Peyer's patch (tissue), 4 donors: ENCODE data around the gene AK9. TPM values are rescaled to one million over a fixed set of nuclear protein-coding genes. Genes with fewer than 3 reads are reported as not detected.

Source experiments
- DNase-seq, 3 donors: peaks; one replicate each; pipeline ENCODE4 v3.0.0-alpha.2; 2017 to 2019
- H3K27ac ChIP-seq, 4 donors: fragments of 200-600 bp; sonication (generic); one replicate each; pipeline ENCODE4 v1.5.1; 2016 to 2019
- H3K27me3 ChIP-seq, 2 donors: fragments of 200-600 bp; sonication (generic); one replicate each; pipeline ENCODE4 v1.5.1; 2019
- H3K36me3 ChIP-seq, 3 donors: fragments of 200-600 bp; sonication (generic); one replicate each; pipeline ENCODE4 v1.5.1; 2016 to 2019
- H3K4me1 ChIP-seq, 4 donors: fragments of 200-600 bp; sonication (generic); one replicate each; pipeline ENCODE4 v1.5.1; 2016 to 2019
- H3K4me3 ChIP-seq, 4 donors: fragments of 200-600 bp; sonication (generic); 1 replicate in 3 of 4; 2 replicates in 1 of 4; pipeline ENCODE4 v1.5.1; 2016 to 2019; ENCODE audit warnings: mild to moderate bottlenecking in 1 of 4
- H3K9me3 ChIP-seq, 4 donors: fragments of 200-600 bp; sonication (generic); one replicate each; pipeline ENCODE4 v1.5.1; 2016 to 2019; ENCODE audit warnings: mild to moderate bottlenecking in 1 of 4
- POLR2A ChIP-seq, 2 donors: fragments of 450-650 bp; IDR thresholded peaks; one replicate each; pipeline ENCODE4 v1.5.1; 2017; ENCODE audit warnings: antibody characterized with exemption in 2 of 2, mild to moderate bottlenecking in 2 of 2, moderate library complexity in 2 of 2
- total RNA-seq, 4 donors: library from RNA; depleted of rRNA; stranded (reverse); fragments of >200 nt; gene quantifications; one replicate each; pipeline ENCODE4 v1.1.0, GENCODE V29; 2016
- TF ChIP-seq, protein P1 (sequence below), 6 experiments: fragments of 450-650 bp in 4 of 6; fragments of 200-600 bp in 2 of 6; sonication (generic) in 1 of 6; IDR thresholded peaks; one replicate each; pipeline ENCODE4 v1.5.1; 2017 to 2019; ENCODE audit warnings: antibody characterized with exemption in 6 of 6, mild to moderate bottlenecking in 3 of 6, moderate library complexity in 1 of 6

The AK9 gene
- total RNA-seq, 4 donors from 2014 or later, result 7.9 to 66.0 (median 9.7) TPM

- no peak for DNase-seq
- no peaks in the 10 kb centered on the region for H3K27me3 ChIP-seq
- no peak overlapping the region for H3K4me3 ChIP-seq
- H3K9me3 ChIP-seq, result no peaks in the 10 kb centered on the region
- no peaks in the 10 kb centered on the region for H3K4me1 ChIP-seq
- H3K27ac ChIP-seq, result no peak overlapping the region
- H3K36me3 ChIP-seq, result no peaks in the 10 kb centered on the region
- TF ChIP-seq POLR2A (IDR thresholded peaks at IDR 0.05), result no peak
- TF ChIP-seq, protein P1, sequence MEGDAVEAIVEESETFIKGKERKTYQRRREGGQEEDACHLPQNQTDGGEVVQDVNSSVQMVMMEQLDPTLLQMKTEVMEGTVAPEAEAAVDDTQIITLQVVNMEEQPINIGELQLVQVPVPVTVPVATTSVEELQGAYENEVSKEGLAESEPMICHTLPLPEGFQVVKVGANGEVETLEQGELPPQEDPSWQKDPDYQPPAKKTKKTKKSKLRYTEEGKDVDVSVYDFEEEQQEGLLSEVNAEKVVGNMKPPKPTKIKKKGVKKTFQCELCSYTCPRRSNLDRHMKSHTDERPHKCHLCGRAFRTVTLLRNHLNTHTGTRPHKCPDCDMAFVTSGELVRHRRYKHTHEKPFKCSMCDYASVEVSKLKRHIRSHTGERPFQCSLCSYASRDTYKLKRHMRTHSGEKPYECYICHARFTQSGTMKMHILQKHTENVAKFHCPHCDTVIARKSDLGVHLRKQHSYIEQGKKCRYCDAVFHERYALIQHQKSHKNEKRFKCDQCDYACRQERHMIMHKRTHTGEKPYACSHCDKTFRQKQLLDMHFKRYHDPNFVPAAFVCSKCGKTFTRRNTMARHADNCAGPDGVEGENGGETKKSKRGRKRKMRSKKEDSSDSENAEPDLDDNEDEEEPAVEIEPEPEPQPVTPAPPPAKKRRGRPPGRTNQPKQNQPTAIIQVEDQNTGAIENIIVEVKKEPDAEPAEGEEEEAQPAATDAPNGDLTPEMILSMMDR (IDR thresholded peaks at IDR 0.05), result no peak
Observed at GRCh38 chr6:109503327-109504224, 187.4 kb downstream of the AK9 start.

GRCh38 chr6:109498936-109499335 is 192.1 kb downstream of the AK9 start:
- no peak for TF ChIP-seq POLR2A (IDR thresholded peaks at IDR 0.05)
- TF ChIP-seq, protein P1 (IDR thresholded peaks at IDR 0.05), result no peak
- Histone ChIP-seq H3K4me3 (no peak overlapping the region), H3K9me3 (no peaks in the 10 kb centered on the region), H3K36me3 (no peaks in the 10 kb centered on the region), H3K4me1 (no peaks in the 10 kb centered on the region), H3K27ac (no peak overlapping the region), H3K27me3 (no peaks in the 10 kb centered on the region)
- no peak for DNase-seq

- Histone ChIP-seq H3K36me3 (no peaks in the 10 kb centered on the region), H3K4me1 (no peaks in the 10 kb centered on the region), H3K27ac (no peak overlapping the region), H3K27me3 (no peaks in the 10 kb centered on the region), H3K4me3 (no peak overlapping the region), H3K9me3 (no peaks in the 10 kb centered on the region)
- TF ChIP-seq POLR2A (IDR thresholded peaks at IDR 0.05), result no peak
- TF ChIP-seq, protein P1 (IDR thresholded peaks at IDR 0.05), result no peak
- DNase-seq, result no peak
Observed at GRCh38 chr6:109498052-109498451, 192.9 kb downstream of the AK9 start.

GRCh38 chr6:109496036-109496772 is 194.8 kb downstream of the AK9 start:
- DNase-seq, result no peak
- no peaks in the 10 kb centered on the region for H3K36me3 ChIP-seq
- H3K27ac ChIP-seq, result no peak overlapping the region
- no peaks in the 10 kb centered on the region for H3K9me3 ChIP-seq
- H3K4me3 ChIP-seq, result no peak overlapping the region
- no peak for TF ChIP-seq POLR2A (IDR thresholded peaks at IDR 0.05)
- TF ChIP-seq, protein P1 (IDR thresholded peaks at IDR 0.05), result no peak
- no peaks in the 10 kb centered on the region for H3K4me1 ChIP-seq
- H3K27me3 ChIP-seq, result no peaks in the 10 kb centered on the region

DNA sequence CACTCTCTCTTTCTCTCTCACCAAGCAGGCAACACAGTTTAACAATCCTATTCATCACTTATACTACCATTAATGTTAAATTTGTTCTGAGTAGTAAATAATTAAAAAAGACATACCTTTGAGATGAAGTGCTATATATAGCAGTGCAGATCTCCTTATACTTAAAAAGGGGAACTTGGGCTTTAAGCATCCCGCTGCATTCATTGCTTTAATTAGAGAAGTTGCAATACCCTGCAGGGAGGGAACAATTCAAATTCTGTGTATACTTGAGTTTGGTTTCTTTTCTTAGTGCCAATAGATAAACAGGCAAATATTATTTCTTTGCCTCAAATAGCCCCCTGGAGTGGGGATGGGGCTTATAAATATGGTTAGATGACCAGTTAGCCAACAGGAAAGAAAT is 197.1 kb downstream of the AK9 start:
- no peaks in the 10 kb centered on the region for H3K27me3 ChIP-seq

More for the DNA sequence above, 197.1 kb downstream of the AK9 start:
- no peak for DNase-seq
- no peak overlapping the region for H3K4me3 ChIP-seq
- H3K4me1 ChIP-seq, result no peaks in the 10 kb centered on the region
- H3K27ac ChIP-seq, result no peak overlapping the region
- no peaks in the 10 kb centered on the region for H3K9me3 ChIP-seq
- no peaks in the 10 kb centered on the region for H3K36me3 ChIP-seq
- no peak for TF ChIP-seq POLR2A (IDR thresholded peaks at IDR 0.05)
- TF ChIP-seq, protein P1 (IDR thresholded peaks at IDR 0.05), result no peak
